C4-2B (cell line): ENCODE measurements around the gene ZNF316.

ENCODE experiments used
- H3K27ac ChIP-seq: fragments of 450-650 bp; 2 replicates; pipeline ENCODE4 v1.5.1; 2017
- CTCF ChIP-seq: fragments of 450-650 bp; conservative IDR thresholded peaks from 2 replicates; pipeline ENCODE4 v1.5.1; 2017; ENCODE audit warnings: mild to moderate bottlenecking
- ZFX ChIP-seq: fragments of 450-650 bp; IDR thresholded peaks from 2 replicates; pipeline ENCODE4 v1.6.1; 2017

The ZNF316 gene

GRCh38 chr7:6604458-6604857, 32.7 kb upstream of the ZNF316 start:
- H3K27ac ChIP-seq = no peak overlapping the region
- no peak for TF ChIP-seq ZFX
- TF ChIP-seq CTCF = no peak

- no peak overlapping the region for H3K27ac ChIP-seq
- TF ChIP-seq CTCF (no peak), ZFX (no peak)
Measured at GRCh38 chr7:6606866-6607583, 30.1 kb upstream of the ZNF316 start.

GRCh38 chr7:6607651-6608051, 29.5 kb upstream of the ZNF316 start:
- H3K27ac ChIP-seq = no peak overlapping the region
- no peak for TF ChIP-seq ZFX
- no peak for TF ChIP-seq CTCF

GRCh38 chr7:6608081-6608480, 29.0 kb upstream of the ZNF316 start:
- no peak overlapping the region for H3K27ac ChIP-seq
- TF ChIP-seq CTCF = no peak
- TF ChIP-seq ZFX = no peak

GRCh38 chr7:6608794-6609193, 28.3 kb upstream of the ZNF316 start:
- no peak overlapping the region for H3K27ac ChIP-seq
- TF ChIP-seq ZFX (no peak), CTCF (no peak)

GRCh38 chr7:6612819-6613218, 24.3 kb upstream of the ZNF316 start:
- TF ChIP-seq ZFX = no peak
- no peak for TF ChIP-seq CTCF
- no peak overlapping the region for H3K27ac ChIP-seq

GRCh38 chr7:6613706-6614105, 23.4 kb upstream of the ZNF316 start:
- H3K27ac ChIP-seq = no peak overlapping the region
- TF ChIP-seq CTCF (no peak), ZFX (no peak)
